SK-N-SH (cell line): ENCODE data around the gene CPAMD8.

ENCODE experiments used
- CHD2 ChIP-seq: fragments of 150-350 bp; IDR thresholded peaks from 2 replicates; pipeline ENCODE4 v1.6.1; 2018; ENCODE audit warnings: low read length; ENCODE audit not compliant: partially characterized antibody
- CTCF ChIP-seq: fragments of 200-600 bp; sonication (generic); IDR thresholded peaks from 2 replicates; pipeline ENCODE4 v1.6.1; 2017; ENCODE audit warnings: antibody characterized with exemption, mild to moderate bottlenecking, moderate library complexity
- EP300 ChIP-seq, 2 experiments: IDR thresholded peaks; 2 replicates each; pipeline versions ENCODE4 v1.4.0 to v1.6.1; 2012; ENCODE audit warnings: borderline replicate concordance in 1 of 2, low read depth in 1 of 2, low read length in 1 of 2
- EZH2phosphoT487 ChIP-seq: fragments of 200-600 bp; sonication (generic); IDR thresholded peaks from 2 replicates; pipeline ENCODE4 v1.6.1; 2017; ENCODE audit warnings: low read depth, mixed run types, mild to moderate bottlenecking, antibody characterized with exemption, moderate library complexity, borderline replicate concordance
- FOXM1 ChIP-seq: IDR thresholded peaks from 2 replicates; pipeline ENCODE4 v1.4.0; 2012; ENCODE audit warnings: low read depth, mild to moderate bottlenecking
- GABPA ChIP-seq: IDR thresholded peaks from 2 replicates; pipeline ENCODE4 v1.4.0; 2012; ENCODE audit warnings: low read depth, mild to moderate bottlenecking
- MEF2A ChIP-seq: IDR thresholded peaks from 2 replicates; pipeline ENCODE4 v1.4.0; 2012; ENCODE audit warnings: low read depth, borderline replicate concordance
- MXI1 ChIP-seq: IDR thresholded peaks from 2 replicates; pipeline ENCODE4 v1.6.1; 2012; ENCODE audit warnings: mild to moderate bottlenecking, low read depth, low read length, improper control_type of control experiment
- NFIC ChIP-seq: IDR thresholded peaks from 2 replicates; pipeline ENCODE4 v1.4.0; 2012; ENCODE audit warnings: borderline replicate concordance
- POLR2AphosphoS5 ChIP-seq: IDR thresholded peaks from 2 replicates; pipeline ENCODE4 v1.6.1; 2012; ENCODE audit warnings: low read depth, low read length
- SMC3 ChIP-seq: IDR thresholded peaks from 2 replicates; pipeline ENCODE4 v1.6.1; 2012; ENCODE audit warnings: low read depth, low read length, improper control_type of control experiment

GRCh38 chr19:16988661-16989060 lies 37.9 kb downstream of the CPAMD8 start:
- TF ChIP-seq POLR2AphosphoS5 (no peak), SMC3 (no peak), NFIC (no peak), CTCF (no peak), MXI1 (no peak), MEF2A (no peak), GABPA (no peak), FOXM1 (no peak), EP300 (IDR thresholded peaks at IDR 0.05; ENCODE audit: borderline replicate concordance in 1 of 2, low read depth in 1 of 2, low read length in 1 of 2) (no peak), CHD2 (no peak), EZH2phosphoT487 (no peak)
